ENCODE results near the gene TSSK2.

DNA sequence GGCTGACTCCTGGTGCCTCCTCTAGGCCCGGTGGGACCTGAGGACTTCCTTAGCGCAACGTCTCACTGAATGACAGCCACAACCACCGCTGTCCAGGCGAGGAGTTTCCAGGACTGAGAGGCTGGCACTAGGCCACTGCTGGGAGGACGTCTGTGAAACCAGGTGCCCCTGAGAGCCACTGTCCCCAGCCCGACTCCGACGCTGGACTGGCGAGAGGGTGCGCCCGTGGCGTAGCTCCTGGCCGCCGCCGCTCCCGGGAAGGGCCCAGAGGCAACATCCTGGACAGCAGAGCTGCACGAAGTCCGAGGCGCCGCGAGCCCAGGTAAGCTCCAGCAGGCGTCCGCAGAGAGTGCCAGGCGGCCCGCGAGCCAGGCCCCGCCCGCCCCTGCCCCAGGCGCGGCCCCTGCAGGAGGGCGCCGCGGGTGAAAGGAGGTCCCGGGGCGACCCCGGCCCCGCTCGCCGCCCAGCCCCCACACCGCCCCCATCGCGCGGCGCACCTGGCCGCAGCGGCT is 9.4 kb upstream of the TSSK2 start:
- no peak for TF ChIP-seq EZH2 (IDR thresholded peaks at IDR 0.05; ENCODE audit: borderline replicate concordance)
- no peak for TF ChIP-seq EZH2phosphoT487 (IDR thresholded peaks at IDR 0.05; ENCODE audit: low read depth, severe bottlenecking, unreplicated experiment)

Data from hepatocyte (in vitro differentiated cells).